Erythroblast (primary cell): ENCODE measurements around the gene H6PD.

Experiments
- GATA1 ChIP-seq: IDR thresholded peaks from 2 replicates; pipeline ENCODE4 v1.6.1; 2011; ENCODE audit warnings: low read depth, mild to moderate bottlenecking, control low read depth, low read length, moderate library complexity
- POLR2A ChIP-seq: IDR thresholded peaks from 2 replicates; pipeline ENCODE4 v1.6.1; 2011; ENCODE audit warnings: mild to moderate bottlenecking, low read length

- TF ChIP-seq POLR2A (no peak), GATA1 (no peak)
Measured at GRCh38 chr1:9297831-9298230, 63.3 kb downstream of the H6PD start.
